Stimulated activated naive CD8-positive, alpha-beta T cell treated with anti-CD3 and anti-CD28 coated beads, Interleukin-15, Interleukin-2, amounts not matched to agents 100 U/mL and 50 U/mL, for 24 hours (primary cell): ENCODE results near the gene CAPN1.
"Not testable (repeated sequence)": the region's sequence is repeated elsewhere in the genome, so short reads cannot be mapped to it uniquely, and the experiment has no call there.

Experiments
- ATAC-seq: fragments of 150-1000 bp; cut with Tn5 transposase; one replicate; pipeline ENCODE4 v1.10.0; 2021
- DNase-seq: peaks from one replicate; pipeline ENCODE4 v3.0.0; 2021

CAPN1 gene

GRCh38 chr11:65218446-65218845, 36.7 kb downstream of the CAPN1 start:
- ATAC-seq (no peak), DNase-seq (no peak)

DNA sequence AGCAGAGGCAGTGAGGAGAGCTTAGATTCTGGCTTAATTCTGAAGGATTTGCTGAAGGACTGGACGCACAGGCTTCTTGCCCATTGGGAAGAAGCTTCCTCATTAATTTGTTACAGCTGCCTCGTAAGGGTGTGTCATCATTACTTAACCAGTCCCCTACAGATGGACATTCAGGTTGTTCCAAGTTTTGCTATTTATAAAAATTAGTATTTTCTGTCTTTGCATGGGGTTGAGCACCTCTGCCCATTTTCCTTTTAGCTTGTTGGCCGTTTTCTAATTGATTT, 38.1 kb downstream of the CAPN1 start:
- DNase-seq (no peak), ATAC-seq (no peak)

DNA sequence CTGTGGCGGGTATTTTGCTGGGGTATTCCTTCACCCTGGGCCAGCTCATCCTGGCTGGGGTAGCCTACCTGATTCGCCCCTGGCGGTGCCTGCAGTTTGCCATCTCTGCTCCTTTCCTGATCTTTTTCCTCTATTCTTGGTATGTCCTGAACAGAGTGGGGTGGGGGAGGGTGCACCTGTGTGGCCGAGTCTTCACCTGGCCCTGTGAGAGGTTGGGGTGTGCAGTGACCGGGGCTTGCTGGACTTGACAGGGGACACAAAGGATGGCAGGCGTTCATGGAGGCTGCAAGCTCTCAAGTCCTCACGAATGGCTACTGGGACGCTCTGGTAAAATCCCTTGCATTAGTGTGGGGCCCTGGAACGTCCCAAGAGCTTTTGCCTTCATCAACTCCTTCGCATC, 39.3 kb downstream of the CAPN1 start:
- no peak for DNase-seq
- no peak for ATAC-seq

DNA sequence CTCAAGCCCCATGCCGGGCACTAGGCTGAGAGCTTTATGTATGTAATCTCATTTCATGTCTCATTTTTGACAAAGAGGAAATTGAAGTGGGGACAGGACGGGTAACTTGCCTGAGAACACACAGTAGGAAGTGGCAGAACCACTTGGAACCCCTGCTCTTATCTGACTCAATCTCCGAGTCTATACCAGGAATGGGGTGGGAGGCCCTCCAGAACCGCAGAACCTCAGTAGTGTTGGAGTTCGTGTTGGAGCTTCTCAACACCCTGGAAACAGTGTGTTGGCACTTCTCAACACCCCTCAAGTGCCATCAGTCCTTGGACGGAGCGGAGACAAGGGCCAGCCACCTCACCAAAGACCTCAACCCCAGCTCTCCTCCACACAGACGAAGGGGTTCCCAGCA, 41.3 kb downstream of the CAPN1 start:
- DNase-seq (no peak), ATAC-seq (no peak)

DNA sequence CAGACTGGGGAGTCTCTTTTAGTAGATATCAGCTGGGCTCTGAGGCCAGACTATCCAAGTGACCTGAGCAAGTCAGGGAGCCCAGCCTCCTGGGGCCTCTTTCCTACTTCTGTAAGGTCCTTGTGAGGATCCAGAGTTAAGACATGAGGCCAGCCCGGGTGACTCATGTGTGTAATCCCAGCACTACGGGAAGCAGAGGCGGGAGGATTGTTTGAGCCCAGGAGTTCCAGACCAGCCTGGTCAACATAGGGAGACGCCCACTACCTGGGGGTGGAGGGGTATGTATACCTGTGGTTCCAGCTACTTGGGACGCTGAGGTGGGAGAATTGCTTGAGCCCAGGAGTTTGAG, 43.2 kb downstream of the CAPN1 start:
- DNase-seq (no peak), ATAC-seq (no peak)

DNA sequence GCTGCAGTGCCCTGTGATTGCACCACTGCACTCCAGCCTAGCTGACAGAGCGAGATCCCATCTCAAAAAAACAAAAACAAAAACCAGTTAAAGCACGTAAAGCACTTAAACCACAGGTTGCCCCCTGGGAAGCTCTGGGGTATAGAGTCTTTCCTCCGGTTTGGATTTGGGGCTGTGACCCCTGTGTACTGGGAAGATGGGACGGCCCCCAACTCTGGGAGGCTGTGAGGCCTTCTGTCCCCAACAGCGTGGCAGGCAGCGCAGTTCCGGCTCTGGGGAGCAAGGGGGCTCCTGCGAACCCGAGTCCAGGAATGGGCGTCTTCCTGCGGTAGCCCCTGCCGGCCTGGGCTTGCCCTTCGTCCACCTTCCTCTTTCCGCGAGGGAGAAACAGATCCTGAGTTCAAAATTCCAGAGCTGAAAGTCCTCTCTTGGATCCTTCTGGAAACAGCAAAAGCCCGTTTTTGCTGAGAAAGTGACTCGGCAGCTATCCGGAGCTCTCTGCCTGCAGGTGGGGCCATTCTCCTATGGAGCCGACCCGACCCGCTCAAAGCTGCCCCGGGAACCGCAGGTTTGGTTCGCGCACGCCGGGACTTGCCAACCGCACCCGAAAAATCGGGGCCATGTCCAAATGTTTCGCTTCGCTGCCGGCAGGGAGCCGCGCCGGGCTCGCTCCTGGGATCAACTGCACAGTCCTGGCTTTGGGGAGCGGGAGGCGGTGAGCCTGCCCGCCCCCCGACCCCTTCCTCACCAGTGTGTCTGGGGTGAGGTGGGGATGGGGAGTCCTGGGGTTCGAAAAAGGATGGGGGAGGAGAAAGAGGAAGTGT, 43.8 kb downstream of the CAPN1 start:
- ATAC-seq = peak; percentile 86
- DNase-seq = peak; percentile 68

- ATAC-seq (no peak), DNase-seq (no peak)
Measured at GRCh38 chr11:65226103-65226442, 44.3 kb downstream of the CAPN1 start.

- no peak for ATAC-seq
- DNase-seq = no peak
Measured at GRCh38 chr11:65227879-65228278, 46.2 kb downstream of the CAPN1 start.

- no peak for ATAC-seq
- DNase-seq = no peak
Measured at GRCh38 chr11:65236194-65237059, 54.7 kb downstream of the CAPN1 start.

GRCh38 chr11:65238302-65238701, 56.6 kb downstream of the CAPN1 start:
- ATAC-seq, DNase-seq: not testable (repeated sequence)

DNA sequence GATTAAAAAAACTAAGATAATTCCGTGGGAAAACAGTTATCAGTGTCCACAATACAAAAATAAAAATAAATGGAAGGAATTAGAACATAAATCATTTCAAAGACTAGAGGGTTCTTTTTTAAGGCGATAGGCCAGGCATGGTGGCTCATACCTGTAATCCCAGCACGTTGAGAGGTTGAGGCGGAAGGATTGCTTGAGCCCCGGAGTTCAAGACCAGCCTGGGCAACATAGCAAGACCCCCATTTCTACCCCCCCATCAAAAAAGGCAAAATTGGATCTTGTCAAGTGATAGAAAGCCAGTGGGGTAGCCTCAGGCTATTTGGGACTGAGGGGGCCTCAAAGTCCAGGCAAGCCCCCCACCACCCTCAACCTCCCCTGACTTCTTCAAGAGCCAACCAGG, 59.4 kb downstream of the CAPN1 start:
- no peak for DNase-seq
- ATAC-seq = no peak

GRCh38 chr11:65241692-65242091, 60.0 kb downstream of the CAPN1 start:
- DNase-seq = no peak
- no peak for ATAC-seq

GRCh38 chr11:65242389-65242788, 60.7 kb downstream of the CAPN1 start:
- DNase-seq = no peak
- no peak for ATAC-seq

DNA sequence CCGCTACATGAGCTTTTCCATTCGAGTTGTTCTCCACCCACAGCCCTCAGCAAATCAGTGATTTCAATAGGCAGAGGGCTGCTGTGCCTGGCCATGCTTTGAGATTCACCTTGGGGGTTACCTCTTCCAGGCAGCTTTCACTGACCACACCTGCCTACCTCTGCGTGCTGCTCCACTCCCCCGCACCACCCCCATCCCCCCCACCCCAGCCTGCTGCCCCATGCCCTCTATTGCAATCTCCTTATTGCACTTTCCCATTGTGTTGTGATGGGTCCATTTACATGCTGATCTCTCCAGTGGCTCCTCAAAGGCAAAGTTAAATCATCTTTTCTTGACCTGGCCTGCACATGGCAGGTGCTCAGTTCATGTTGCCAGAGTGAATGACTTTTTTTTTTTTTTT, 62.1 kb downstream of the CAPN1 start:
- DNase-seq (no peak), ATAC-seq (no peak)

GRCh38 chr11:65245046-65245445, 63.3 kb downstream of the CAPN1 start:
- not testable (repeated sequence) for ATAC-seq, DNase-seq

GRCh38 chr11:65246506-65246905, 64.8 kb downstream of the CAPN1 start:
- DNase-seq = no peak
- no peak for ATAC-seq

DNA sequence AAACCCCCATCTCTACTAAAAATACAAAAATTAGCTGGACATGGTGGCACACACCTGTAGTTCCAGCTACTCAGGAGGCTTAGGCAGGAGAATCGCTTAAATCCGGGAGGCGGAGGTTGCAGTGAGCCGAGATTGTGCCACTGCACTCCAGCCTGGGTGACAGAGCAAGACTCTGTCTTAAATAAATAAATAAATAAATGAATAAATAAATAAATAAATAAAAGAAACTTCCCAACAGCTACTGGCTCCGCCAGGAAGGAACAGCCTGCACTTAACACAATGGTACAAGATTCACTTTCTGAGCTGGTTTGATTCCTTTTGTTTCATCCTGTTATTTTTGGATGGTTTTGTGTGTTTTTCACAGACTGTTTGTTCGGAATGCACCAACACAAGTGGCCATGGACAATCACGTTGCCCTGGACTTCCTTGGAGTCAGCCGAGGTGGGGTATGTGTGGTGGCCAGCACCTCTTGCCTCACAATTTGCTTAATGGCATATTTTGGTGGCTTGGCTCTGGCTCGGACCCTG, 66.5 kb downstream of the CAPN1 start:
- not testable (repeated sequence) for DNase-seq, ATAC-seq

DNA sequence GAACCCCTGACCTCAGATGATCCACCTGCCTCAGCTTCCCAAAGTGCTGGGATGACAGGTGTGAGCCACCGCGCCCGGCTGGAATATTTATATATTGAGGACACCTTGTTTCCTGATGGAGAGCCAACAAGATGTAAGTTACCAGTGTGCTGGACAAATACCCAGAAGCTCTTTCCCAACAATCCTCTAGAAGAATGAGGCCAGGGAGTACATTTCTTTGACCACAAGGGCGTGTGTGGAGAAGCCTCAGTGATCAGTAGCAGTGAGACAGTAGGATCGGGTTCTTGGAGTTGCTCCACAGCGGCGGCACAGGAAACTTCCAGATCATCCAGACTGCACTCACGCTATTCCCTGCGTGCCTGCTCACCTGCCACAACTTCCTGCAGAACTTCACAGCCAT, 69.7 kb downstream of the CAPN1 start:
- no peak for ATAC-seq
- no peak for DNase-seq

GRCh38 chr11:65254724-65255123, 73.0 kb downstream of the CAPN1 start:
- no peak for ATAC-seq

GRCh38 chr11:65258988-65259387, 77.3 kb downstream of the CAPN1 start:
- ATAC-seq = no peak

More at GRCh38 chr11:65254724-65255123, 73.0 kb downstream of the CAPN1 start:
- no peak for DNase-seq

DNA sequence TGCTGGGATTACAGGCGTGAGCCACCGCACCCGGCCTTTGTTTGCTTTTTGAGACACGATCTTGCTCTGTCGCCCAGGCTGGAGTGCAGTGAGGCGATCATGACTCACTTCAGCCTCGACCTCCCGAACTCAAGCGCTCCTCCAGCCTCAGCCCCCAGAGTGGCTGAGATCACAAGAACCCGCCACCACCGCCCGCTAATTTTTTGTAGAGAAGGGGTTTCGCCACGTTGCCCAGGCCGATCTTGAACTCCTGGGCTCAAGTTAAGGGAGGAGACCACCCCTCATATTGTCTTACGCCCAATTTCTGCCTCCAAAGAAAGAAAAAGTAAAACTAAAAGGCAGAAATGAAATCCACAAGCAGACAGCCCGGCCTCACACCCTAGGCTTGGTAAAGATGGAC, 78.6 kb downstream of the CAPN1 start:
- DNase-seq (no peak), ATAC-seq (no peak)

More at GRCh38 chr11:65258988-65259387, 77.3 kb downstream of the CAPN1 start:
- DNase-seq = no peak

DNA sequence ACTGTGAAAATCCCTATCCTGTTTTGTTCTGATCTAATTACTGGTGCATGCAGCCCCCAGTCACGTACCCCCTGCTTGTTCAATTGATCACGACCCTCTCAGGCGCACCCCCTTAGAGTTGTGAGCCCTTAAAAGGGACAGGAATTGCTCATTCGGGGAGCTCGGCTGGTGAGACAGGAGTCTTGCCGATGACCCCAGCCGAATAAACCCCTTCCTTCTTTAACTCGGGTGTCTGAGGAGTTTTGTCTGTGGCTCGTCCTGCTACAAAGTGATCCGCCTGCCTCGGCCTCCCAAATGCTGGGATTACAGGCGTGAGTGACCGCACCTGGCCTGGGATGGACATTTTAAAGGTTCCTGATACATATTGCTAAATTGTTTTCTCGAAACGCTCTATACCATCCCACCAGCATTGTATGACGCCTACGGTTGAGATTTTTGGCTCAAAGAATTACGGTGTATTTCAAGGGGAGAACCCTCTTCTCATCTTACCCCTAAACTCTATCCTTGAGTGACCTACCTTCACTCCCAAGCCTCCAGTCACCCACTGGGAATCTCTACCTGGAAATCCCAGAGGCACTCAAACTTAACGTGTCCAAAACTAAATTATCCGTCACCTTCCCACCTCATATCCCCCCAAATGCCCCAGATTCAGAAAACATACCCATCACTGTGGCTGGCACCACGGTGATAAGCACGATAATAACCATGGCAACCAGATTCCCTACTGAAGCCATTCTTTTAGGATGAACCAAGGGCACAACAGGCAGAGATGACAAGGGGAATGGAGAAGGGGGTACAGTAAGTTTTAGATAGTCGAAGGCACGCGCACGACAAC, 79.2 kb downstream of the CAPN1 start:
- ATAC-seq = peak; percentile 8
- DNase-seq = no peak
